B cell (primary cell): ENCODE measurements around the gene PUM1.

Experiments used
- CTCF ChIP-seq: fragments of 200-600 bp; IDR thresholded peaks from one replicate; pipeline ENCODE4 v1.8.0; 2022; ENCODE audit warnings: antibody characterized with exemption, mild to moderate bottlenecking
- EZH2 ChIP-seq: IDR thresholded peaks from 2 replicates; pipeline ENCODE4 v1.6.1; 2012; ENCODE audit warnings: borderline replicate concordance, low read depth, mild to moderate bottlenecking, moderate library complexity, low read length; ENCODE audit not compliant: insufficient read depth, poor library complexity, severe bottlenecking

- TF ChIP-seq CTCF (no peak), EZH2 (no peak)
These were observed 134.8 kb downstream of the PUM1 start for GRCh38 chr1:30930631-30931173.
